Measurements from ENCODE around the gene CNNM1.

CNNM1 gene

GRCh38 chr10:99435986-99436638 is 107.0 kb downstream of the CNNM1 start:
- H3K27me3 ChIP-seq (ENCODE audit: control insufficient read depth, low read length), result no peaks in the 10 kb centered on the region
- peaks cover 13% of the 10 kb centered on the region for H3K4me1 ChIP-seq (ENCODE audit: control insufficient read depth, low read length)
- peak; percentile 65 for TF ChIP-seq CTCF (IDR thresholded peaks at IDR 0.05; ENCODE audit: low read depth, low read length, poor library complexity, severe bottlenecking)
- TF ChIP-seq EZH2phosphoT487 (IDR thresholded peaks at IDR 0.05; ENCODE audit: borderline replicate concordance, low read length), result no peak
- H3K27ac ChIP-seq (ENCODE audit: low read depth, low read length), result no peak overlapping the region
- H3K79me2 ChIP-seq (ENCODE audit: control insufficient read depth, low read length), result peaks cover 28% of the 10 kb centered on the region
- no peaks in the 10 kb centered on the region for H4K20me1 ChIP-seq (ENCODE audit: control insufficient read depth, insufficient read depth, low read depth, low read length)
- no peak overlapping the region for H3K4me3 ChIP-seq (ENCODE audit: low read length)
- no peak overlapping the region for H3K4me2 ChIP-seq (ENCODE audit: low read length)
- H3K9me3 ChIP-seq (ENCODE audit: control insufficient read depth, insufficient read depth, low read length), result no peaks in the 10 kb centered on the region
- H3K36me3 ChIP-seq (ENCODE audit: control insufficient read depth, low read length), result peaks cover 17% of the 10 kb centered on the region; the same call in 1 of the 2 replicates
- no peaks in the 10 kb centered on the region for H3K9me2 ChIP-seq (replicated peaks; ENCODE audit: control insufficient read depth, low read length)
- peaks cover 6% of the 10 kb centered on the region; the same call in 1 of the 2 replicates for H3F3A ChIP-seq (ENCODE audit: control insufficient read depth, insufficient read depth)

- Histone ChIP-seq H3K4me2 (ENCODE audit: low read length) (no peak overlapping the region), H3K36me3 (ENCODE audit: control insufficient read depth, low read length) (peaks cover 15% of the 10 kb centered on the region; the same call in 1 of the 2 replicates), H3K27me3 (ENCODE audit: control insufficient read depth, low read length) (no peaks in the 10 kb centered on the region), H3K4me3 (ENCODE audit: low read length) (no peak overlapping the region), H3K79me2 (ENCODE audit: control insufficient read depth, low read length) (peaks cover 9% of the 10 kb centered on the region), H3F3A (ENCODE audit: control insufficient read depth, insufficient read depth) (peaks cover 6% of the 10 kb centered on the region; the same call in 1 of the 2 replicates), H3K4me1 (ENCODE audit: control insufficient read depth, low read length) (no peaks in the 10 kb centered on the region), H4K20me1 (ENCODE audit: control insufficient read depth, insufficient read depth, low read depth, low read length) (no peaks in the 10 kb centered on the region), H3K9me2 (replicated peaks; ENCODE audit: control insufficient read depth, low read length) (no peaks in the 10 kb centered on the region), H3K9me3 (ENCODE audit: control insufficient read depth, insufficient read depth, low read length) (no peaks in the 10 kb centered on the region), H3K27ac (ENCODE audit: low read depth, low read length) (no peak overlapping the region)
- no peak for TF ChIP-seq EZH2phosphoT487 (IDR thresholded peaks at IDR 0.05; ENCODE audit: borderline replicate concordance, low read length)
- TF ChIP-seq CTCF (IDR thresholded peaks at IDR 0.05; ENCODE audit: low read depth, low read length, poor library complexity, severe bottlenecking), result no peak
Measured at GRCh38 chr10:99438890-99439289, 109.7 kb downstream of the CNNM1 start.

- H3K4me3 ChIP-seq (ENCODE audit: low read length), result no peak overlapping the region
- H3K79me2 ChIP-seq (ENCODE audit: control insufficient read depth, low read length), result no peaks in the 10 kb centered on the region
- TF ChIP-seq CTCF (IDR thresholded peaks at IDR 0.05; ENCODE audit: low read depth, low read length, poor library complexity, severe bottlenecking) (no peak), EZH2phosphoT487 (IDR thresholded peaks at IDR 0.05; ENCODE audit: borderline replicate concordance, low read length) (no peak)
- no peaks in the 10 kb centered on the region for H4K20me1 ChIP-seq (ENCODE audit: control insufficient read depth, insufficient read depth, low read depth, low read length)
- H3F3A ChIP-seq (ENCODE audit: control insufficient read depth, insufficient read depth), result no peaks in the 10 kb centered on the region
- no peak overlapping the region for H3K27ac ChIP-seq (ENCODE audit: low read depth, low read length)
- H3K4me1 ChIP-seq (ENCODE audit: control insufficient read depth, low read length), result no peaks in the 10 kb centered on the region
- H3K27me3 ChIP-seq (ENCODE audit: control insufficient read depth, low read length), result peaks cover 3% of the 10 kb centered on the region; the same call in 1 of the 2 replicates
- H3K4me2 ChIP-seq (ENCODE audit: low read length), result no peak overlapping the region
- peaks cover 3% of the 10 kb centered on the region; the same call in 1 of the 2 replicates for H3K36me3 ChIP-seq (ENCODE audit: control insufficient read depth, low read length)
- no peaks in the 10 kb centered on the region for H3K9me2 ChIP-seq (replicated peaks; ENCODE audit: control insufficient read depth, low read length)
- H3K9me3 ChIP-seq (ENCODE audit: control insufficient read depth, insufficient read depth, low read length), result no peaks in the 10 kb centered on the region
Measured at GRCh38 chr10:99442394-99442793, 113.2 kb downstream of the CNNM1 start.
